H9 (cell line): Measurements from ENCODE around the gene OSBPL2. TPM values are rescaled to one million over a fixed set of nuclear protein-coding genes. Genes with fewer than 3 reads are reported as not detected.
A peak's percentile ranks its signal among the peaks of the same experiment; 100 is the strongest.

Experiments
- DNase-seq: peaks from one replicate; pipeline ENCODE4 v3.0.0-alpha.2; 2017
- H2AFZ ChIP-seq: one replicate; pipeline ENCODE4 v1.6.1; 2013; ENCODE audit warnings: mild to moderate bottlenecking, low read length, control low read depth, moderate library complexity
- H2AK5ac ChIP-seq: 2 replicates; pipeline ENCODE4 v1.6.1; 2013; ENCODE audit warnings: low read length, control low read depth, mixed read lengths; ENCODE audit not compliant: insufficient read length
- H2BK120ac ChIP-seq: one replicate; pipeline ENCODE4 v1.6.1; 2013; ENCODE audit warnings: low read depth, mild to moderate bottlenecking, low read length, control low read depth, inconsistent platforms; ENCODE audit not compliant: poor library complexity, severe bottlenecking
- H2BK12ac ChIP-seq: 2 replicates; pipeline ENCODE4 v1.6.1; 2013; ENCODE audit warnings: low read length, control low read depth, mixed read lengths, low read depth; ENCODE audit not compliant: insufficient read length
- H2BK15ac ChIP-seq: 2 replicates; pipeline ENCODE4 v1.6.1; 2013; ENCODE audit warnings: low read depth, low read length, control low read depth
- H2BK20ac ChIP-seq: one replicate; pipeline ENCODE4 v1.6.1; 2013; ENCODE audit warnings: low read depth, mild to moderate bottlenecking, low read length, control low read depth, inconsistent platforms; ENCODE audit not compliant: poor library complexity, severe bottlenecking
- H2BK5ac ChIP-seq: 2 replicates; pipeline ENCODE4 v1.6.1; 2013; ENCODE audit warnings: low read length, control low read depth, mixed read lengths; ENCODE audit not compliant: insufficient read length
- H3K14ac ChIP-seq: 2 replicates; pipeline ENCODE4 v1.6.1; 2013; ENCODE audit warnings: low read length, control low read depth; ENCODE audit not compliant: insufficient read depth
- H3K18ac ChIP-seq: 2 replicates; pipeline ENCODE4 v1.6.1; 2013; ENCODE audit warnings: low read depth, mild to moderate bottlenecking, mixed read lengths, low read length, control low read depth; ENCODE audit not compliant: insufficient read length
- H3K23ac ChIP-seq: 2 replicates; pipeline ENCODE4 v1.6.1; 2013; ENCODE audit warnings: low read length, control low read depth, mixed read lengths, low read depth; ENCODE audit not compliant: insufficient read length
- H3K23me2 ChIP-seq: 2 replicates; pipeline ENCODE4 v1.6.1; 2013; ENCODE audit warnings: low read depth, mild to moderate bottlenecking, mixed read lengths, low read length, control low read depth; ENCODE audit not compliant: insufficient read length, poor library complexity, severe bottlenecking
- H3K27ac ChIP-seq: 2 replicates; pipeline ENCODE4 v1.5.1; 2013; ENCODE audit warnings: low read length, control low read depth, mixed read lengths, low read depth; ENCODE audit not compliant: insufficient read length
- H3K27me3 ChIP-seq: 2 replicates; pipeline ENCODE4 v1.6.1; 2013; ENCODE audit warnings: low read length, control low read depth, inconsistent platforms; ENCODE audit not compliant: insufficient read depth
- H3K4ac ChIP-seq: 2 replicates; pipeline ENCODE4 v1.6.1; 2013; ENCODE audit warnings: low read depth, mild to moderate bottlenecking, control low read depth, inconsistent platforms, low read length, moderate library complexity
- H3K4me1 ChIP-seq: 2 replicates; pipeline ENCODE4 v1.6.1; 2013; ENCODE audit warnings: low read length, control low read depth, inconsistent platforms; ENCODE audit not compliant: insufficient read depth
- H3K4me2 ChIP-seq: 2 replicates; pipeline ENCODE4 v1.6.1; 2013; ENCODE audit warnings: low read length, control low read depth, mixed read lengths; ENCODE audit not compliant: insufficient read length, insufficient read depth
- H3K56ac ChIP-seq: 2 replicates; pipeline ENCODE4 v1.6.1; 2013; ENCODE audit warnings: low read depth, mild to moderate bottlenecking, mixed read lengths, low read length, control low read depth; ENCODE audit not compliant: insufficient read length
- H3K79me1 ChIP-seq: 2 replicates; pipeline ENCODE4 v1.6.1; 2013; ENCODE audit warnings: low read depth, mild to moderate bottlenecking, moderate library complexity, low read length, control low read depth, inconsistent platforms; ENCODE audit not compliant: insufficient read depth, poor library complexity, severe bottlenecking
- H3K79me2 ChIP-seq: 2 replicates; pipeline ENCODE4 v1.6.1; 2013; ENCODE audit warnings: low read length, control low read depth, inconsistent platforms; ENCODE audit not compliant: insufficient read depth
- H3K9ac ChIP-seq: 2 replicates; pipeline ENCODE4 v1.6.1; 2013; ENCODE audit warnings: low read length, control low read depth, mixed read lengths; ENCODE audit not compliant: insufficient read length; ENCODE audit errors: extremely low read depth
- H3K9me3 ChIP-seq: one replicate; pipeline ENCODE4 v1.6.1; 2013; ENCODE audit warnings: low read depth, low read length, inconsistent platforms; ENCODE audit not compliant: control insufficient read depth
- H3T11ph ChIP-seq: one replicate; pipeline ENCODE4 v1.6.1; 2013; ENCODE audit warnings: mild to moderate bottlenecking, low read length, control low read depth, inconsistent platforms
- H4K20me1 ChIP-seq: one replicate; pipeline ENCODE4 v1.6.1; 2013; ENCODE audit not compliant: control insufficient read depth, insufficient read length, insufficient read depth
- H4K5ac ChIP-seq: 2 replicates; pipeline ENCODE4 v1.6.1; 2013; ENCODE audit warnings: low read depth, mild to moderate bottlenecking, mixed read lengths, low read length, control low read depth; ENCODE audit not compliant: insufficient read length
- H4K8ac ChIP-seq: replicated peaks from 2 replicates; pipeline ENCODE4 v1.6.1; 2013; ENCODE audit warnings: low read length, control low read depth, mixed read lengths, low read depth; ENCODE audit not compliant: insufficient read length
- H4K91ac ChIP-seq: 2 replicates; pipeline ENCODE4 v1.6.1; 2013; ENCODE audit warnings: low read depth, mild to moderate bottlenecking, moderate library complexity, mixed read lengths, low read length, control low read depth; ENCODE audit not compliant: insufficient read length
- H3K27ac Mint-ChIP-seq, 3 experiments: 2 replicates in 2 of 3; 3 replicates in 1 of 3; pipeline ENCODE4 v1.8.0; 2020 to 2021; ENCODE audit warnings: mixed read lengths in 3 of 3, mild to moderate bottlenecking in 1 of 3, moderate library complexity in 1 of 3
- H3K27me3 Mint-ChIP-seq: 2 replicates; pipeline ENCODE4 v1.8.0; 2021; ENCODE audit warnings: low read depth, mild to moderate bottlenecking, moderate library complexity, mixed read lengths
- H3K36me3 Mint-ChIP-seq, 3 experiments: 2 replicates in 2 of 3; 3 replicates in 1 of 3; pipeline ENCODE4 v1.8.0; 2020 to 2021; ENCODE audit warnings: low read depth in 3 of 3, mixed read lengths in 3 of 3; ENCODE audit not compliant: insufficient read depth in 1 of 3
- H3K4me1 Mint-ChIP-seq, 2 experiments: 2 replicates each; pipeline ENCODE4 v1.8.0; 2020; ENCODE audit warnings: mixed read lengths in 2 of 2
- H3K4me3 Mint-ChIP-seq, 2 experiments: 2 replicates in 1 of 2; 3 replicates in 1 of 2; pipeline ENCODE4 v1.8.0; 2020 to 2021; ENCODE audit warnings: mild to moderate bottlenecking in 2 of 2, mixed read lengths in 2 of 2, moderate library complexity in 1 of 2
- H3K9me3 Mint-ChIP-seq, 2 experiments: 2 replicates in 1 of 2; 3 replicates in 1 of 2; pipeline ENCODE4 v1.8.0; 2020; ENCODE audit warnings: mild to moderate bottlenecking in 2 of 2, mixed read lengths in 2 of 2, moderate library complexity in 1 of 2
- WGBS: extraction: QIAGEN DNeasy Blood & Tissue Kit; methylation state at CpG from one replicate; pipeline ENCODE4 v1.1.7; 2013; ENCODE audit warnings: missing lambda C conversion rate, low lambda C conversion rate, mixed read lengths; ENCODE audit not compliant: insufficient read length; ENCODE audit errors: extremely low coverage; 5-methylcytosine and 5-hydroxymethylcytosine counted together
- total RNA-seq: library from RNA; stranded (reverse); gene quantifications from 2 replicates; pipeline ENCODE4 v1.2.1, GENCODE V29; 2021
- TF ChIP-seq, protein P1 (sequence below): fragments of 200-600 bp; sonication (generic); conservative IDR thresholded peaks from 3 replicates; pipeline ENCODE4 v1.8.0; 2021; ENCODE audit warnings: antibody characterized with exemption, mild to moderate bottlenecking

The OSBPL2 gene
- total RNA-seq, 1 experiment from 2014 or later = 47.3 TPM

- Histone ChIP-seq H2BK5ac (no peak overlapping the region), H2AK5ac (no peak overlapping the region), H2BK120ac (no peak overlapping the region), H4K8ac (no peak overlapping the region), H3T11ph (no peak overlapping the region), H3K4me1 (no peaks in the 10 kb centered on the region; the same call in 1 of the 2 replicates), H3K4me2 (no peak overlapping the region), H3K23me2 (no peaks in the 10 kb centered on the region), H2BK12ac (no peak overlapping the region), H3K18ac (no peak overlapping the region), H3K79me1 (no peaks in the 10 kb centered on the region), H4K91ac (no peak overlapping the region), H3K9me3 (no peaks in the 10 kb centered on the region), H3K14ac (no peak overlapping the region), H2AFZ (no peak overlapping the region), H2BK15ac (no peak overlapping the region), H3K27me3 (no peaks in the 10 kb centered on the region), H3K23ac (no peak overlapping the region), H2BK20ac (no peak overlapping the region), H3K9ac (no peak overlapping the region), H3K4ac (no peak overlapping the region), H3K79me2 (peaks cover 6% of the 10 kb centered on the region; the same call in 1 of the 2 replicates), H4K20me1 (no peaks in the 10 kb centered on the region), H3K27ac (no peak overlapping the region), H4K5ac (no peak overlapping the region), H3K56ac (no peak overlapping the region)
- H3K4me1 Mint-ChIP-seq = peaks cover 8 to 10% of the 10 kb centered on the region in 2 experiments
- H3K4me3 Mint-ChIP-seq = no peak overlapping the region
- H3K9me3 Mint-ChIP-seq = no peaks in the 10 kb centered on the region
- peak overlapping the region in 1 of 3 experiments; percentile 85; a peak in 1 of 7 replicates for H3K27ac Mint-ChIP-seq
- H3K27me3 Mint-ChIP-seq = no peaks in the 10 kb centered on the region
- TF ChIP-seq, protein P1, sequence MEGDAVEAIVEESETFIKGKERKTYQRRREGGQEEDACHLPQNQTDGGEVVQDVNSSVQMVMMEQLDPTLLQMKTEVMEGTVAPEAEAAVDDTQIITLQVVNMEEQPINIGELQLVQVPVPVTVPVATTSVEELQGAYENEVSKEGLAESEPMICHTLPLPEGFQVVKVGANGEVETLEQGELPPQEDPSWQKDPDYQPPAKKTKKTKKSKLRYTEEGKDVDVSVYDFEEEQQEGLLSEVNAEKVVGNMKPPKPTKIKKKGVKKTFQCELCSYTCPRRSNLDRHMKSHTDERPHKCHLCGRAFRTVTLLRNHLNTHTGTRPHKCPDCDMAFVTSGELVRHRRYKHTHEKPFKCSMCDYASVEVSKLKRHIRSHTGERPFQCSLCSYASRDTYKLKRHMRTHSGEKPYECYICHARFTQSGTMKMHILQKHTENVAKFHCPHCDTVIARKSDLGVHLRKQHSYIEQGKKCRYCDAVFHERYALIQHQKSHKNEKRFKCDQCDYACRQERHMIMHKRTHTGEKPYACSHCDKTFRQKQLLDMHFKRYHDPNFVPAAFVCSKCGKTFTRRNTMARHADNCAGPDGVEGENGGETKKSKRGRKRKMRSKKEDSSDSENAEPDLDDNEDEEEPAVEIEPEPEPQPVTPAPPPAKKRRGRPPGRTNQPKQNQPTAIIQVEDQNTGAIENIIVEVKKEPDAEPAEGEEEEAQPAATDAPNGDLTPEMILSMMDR = no peak
- no CpG with 5 or more reads among the region's 26 CpGs for WGBS
- H3K36me3 Mint-ChIP-seq = peaks cover 18 to 63% (median 63%) of the 10 kb centered on the region in 3 experiments
- DNase-seq = no peak
Measured at GRCh38 chr20:62309198-62309944, 71.0 kb downstream of the OSBPL2 start.
